Measurements from ENCODE around the gene VWC2L. TPM values are rescaled to one million over a fixed set of nuclear protein-coding genes. Genes with fewer than 3 reads are reported as not detected.

Gene VWC2L
- total RNA-seq, 1 experiment from 2014 or later, result not detected

DNA sequence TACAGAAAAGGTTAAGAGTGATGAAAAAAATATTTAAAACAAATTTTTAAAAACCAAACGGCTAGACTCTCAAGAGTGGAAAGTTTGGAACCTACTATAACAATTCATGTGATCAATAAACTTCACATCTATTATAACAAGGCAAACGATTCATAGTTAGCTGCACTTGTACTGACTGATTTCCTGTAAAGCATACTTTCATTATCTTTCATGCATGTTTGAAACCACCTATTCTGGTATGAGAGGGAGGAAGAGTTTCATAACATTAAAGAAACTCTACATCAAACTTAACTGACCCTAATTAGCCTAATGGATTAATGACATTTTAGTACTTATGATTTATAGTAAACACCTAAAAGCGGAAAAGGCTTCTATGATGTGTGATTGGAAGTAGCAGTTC lies 43.7 kb upstream of the VWC2L start:
- Histone ChIP-seq H3K79me2 (ENCODE audit: low read depth) (no peaks in the 10 kb centered on the region), H3F3A (ENCODE audit: insufficient read depth, low read depth) (no peaks in the 10 kb centered on the region), H3K9me2 (ENCODE audit: insufficient read depth) (no peaks in the 10 kb centered on the region), H3K9me3 (ENCODE audit: insufficient read depth, low read depth) (no peaks in the 10 kb centered on the region), H3K27me3 (ENCODE audit: insufficient read depth, low read depth) (no peaks in the 10 kb centered on the region), H2AFZ (no peak overlapping the region), H3K36me3 (ENCODE audit: low read depth) (no peaks in the 10 kb centered on the region), H3K4me3 (no peak overlapping the region), H3K4me1 (replicated peaks; ENCODE audit: insufficient read depth) (no peaks in the 10 kb centered on the region), H3K4me2 (no peak overlapping the region), H4K20me1 (ENCODE audit: insufficient read depth) (no peaks in the 10 kb centered on the region), H3K27ac (no peak overlapping the region)
- ChIA-PET POLR2A (ENCODE audit: unreplicated experiment) (interaction anchor here (0.6 kb wide), 1 partner anchor 60 kb away, joined by 8 read pairs; no protein-coding TSS in a partner anchor), CTCF (no interaction called here)
- BruUV-seq (replicated peaks), result no TSS peak
- DNase-seq, result no peak
- intact Hi-C loops (cut with micrococcal nuclease; ENCODE audit: unreplicated experiment), result no loop called here
- no peak for TF ChIP-seq EZH2 (IDR thresholded peaks at IDR 0.05; ENCODE audit: low read depth)
- TF ChIP-seq, protein P1, sequence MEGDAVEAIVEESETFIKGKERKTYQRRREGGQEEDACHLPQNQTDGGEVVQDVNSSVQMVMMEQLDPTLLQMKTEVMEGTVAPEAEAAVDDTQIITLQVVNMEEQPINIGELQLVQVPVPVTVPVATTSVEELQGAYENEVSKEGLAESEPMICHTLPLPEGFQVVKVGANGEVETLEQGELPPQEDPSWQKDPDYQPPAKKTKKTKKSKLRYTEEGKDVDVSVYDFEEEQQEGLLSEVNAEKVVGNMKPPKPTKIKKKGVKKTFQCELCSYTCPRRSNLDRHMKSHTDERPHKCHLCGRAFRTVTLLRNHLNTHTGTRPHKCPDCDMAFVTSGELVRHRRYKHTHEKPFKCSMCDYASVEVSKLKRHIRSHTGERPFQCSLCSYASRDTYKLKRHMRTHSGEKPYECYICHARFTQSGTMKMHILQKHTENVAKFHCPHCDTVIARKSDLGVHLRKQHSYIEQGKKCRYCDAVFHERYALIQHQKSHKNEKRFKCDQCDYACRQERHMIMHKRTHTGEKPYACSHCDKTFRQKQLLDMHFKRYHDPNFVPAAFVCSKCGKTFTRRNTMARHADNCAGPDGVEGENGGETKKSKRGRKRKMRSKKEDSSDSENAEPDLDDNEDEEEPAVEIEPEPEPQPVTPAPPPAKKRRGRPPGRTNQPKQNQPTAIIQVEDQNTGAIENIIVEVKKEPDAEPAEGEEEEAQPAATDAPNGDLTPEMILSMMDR (conservative IDR thresholded peaks at IDR 0.05), result no peak

DNA sequence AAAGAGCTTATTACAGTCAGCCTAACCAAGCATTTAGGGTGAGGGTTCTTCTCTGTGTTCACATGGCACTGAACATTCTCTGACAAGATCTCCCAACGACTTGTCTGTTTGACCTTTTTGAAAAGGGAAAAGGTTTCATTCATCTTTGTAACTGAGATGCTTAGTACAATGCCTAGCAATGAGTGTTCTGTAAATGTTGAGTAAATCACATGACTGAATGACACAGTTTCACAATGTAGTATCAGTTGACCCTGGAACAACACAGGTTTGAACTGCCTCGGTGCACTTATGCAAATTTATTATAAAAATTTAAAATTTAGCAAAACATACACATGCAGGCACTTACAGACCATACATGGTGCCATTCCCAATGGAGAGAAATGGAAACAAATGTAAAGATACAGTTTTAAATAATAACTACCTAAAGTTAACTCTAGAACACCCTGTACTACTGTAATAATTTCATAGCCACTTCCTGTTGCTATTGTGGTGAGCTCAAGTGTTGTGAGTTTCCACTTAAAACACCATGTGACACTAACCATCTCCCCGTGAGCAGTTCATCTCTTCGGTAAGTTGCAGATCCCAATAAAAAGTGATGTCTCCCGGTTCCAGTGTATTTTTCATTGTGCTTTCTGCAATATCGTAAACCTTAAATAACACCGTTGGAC lies 34.1 kb upstream of the VWC2L start:
- Histone ChIP-seq H3K79me2 (ENCODE audit: low read depth) (no peaks in the 10 kb centered on the region), H3F3A (ENCODE audit: insufficient read depth, low read depth) (no peaks in the 10 kb centered on the region), H2AFZ (no peak overlapping the region), H3K36me3 (ENCODE audit: low read depth) (no peaks in the 10 kb centered on the region), H3K4me1 (replicated peaks; ENCODE audit: insufficient read depth) (peaks cover 17% of the 10 kb centered on the region), H3K9me2 (ENCODE audit: insufficient read depth) (no peaks in the 10 kb centered on the region), H4K20me1 (ENCODE audit: insufficient read depth) (no peaks in the 10 kb centered on the region), H3K9me3 (ENCODE audit: insufficient read depth, low read depth) (no peaks in the 10 kb centered on the region), H3K4me2 (no peak overlapping the region), H3K27ac (no peak overlapping the region), H3K4me3 (no peak overlapping the region), H3K27me3 (ENCODE audit: insufficient read depth, low read depth) (no peaks in the 10 kb centered on the region)
- DNase-seq, result no peak
- no TSS peak for BruUV-seq (replicated peaks)
- ChIA-PET CTCF (no interaction called here), POLR2A (ENCODE audit: unreplicated experiment) (interaction anchor here (0.7 kb wide), 1 partner anchor 56 kb away, joined by 5 read pairs; no protein-coding TSS in a partner anchor)
- intact Hi-C loops (cut with micrococcal nuclease; ENCODE audit: unreplicated experiment), result no loop called here
- TF ChIP-seq EZH2 (IDR thresholded peaks at IDR 0.05; ENCODE audit: low read depth), result no peak
- TF ChIP-seq, protein P1 (conservative IDR thresholded peaks at IDR 0.05), result no peak

DNA sequence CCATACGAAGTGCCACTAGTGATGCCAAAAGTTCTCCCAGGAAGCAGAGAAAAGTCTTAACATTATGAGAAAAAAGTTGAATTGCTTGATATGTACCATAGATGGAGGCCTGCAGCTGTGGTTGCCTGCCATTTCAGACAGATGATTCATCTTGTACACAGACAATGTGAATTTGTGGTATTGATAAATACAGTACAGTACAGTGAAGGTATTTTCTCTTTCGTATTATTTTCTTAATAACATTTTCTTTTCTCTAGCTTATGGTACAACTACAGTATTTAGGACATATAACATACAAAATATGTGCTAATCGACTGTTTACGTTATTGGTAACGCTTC lies 33.6 kb upstream of the VWC2L start:
- no peak for DNase-seq
- BruUV-seq (replicated peaks), result no TSS peak
- no peak overlapping the region for H3K4me2 ChIP-seq

More for the DNA sequence above, 33.6 kb upstream of the VWC2L start:
- Histone ChIP-seq H3F3A (ENCODE audit: insufficient read depth, low read depth) (no peaks in the 10 kb centered on the region), H3K27ac (no peak overlapping the region), H3K27me3 (ENCODE audit: insufficient read depth, low read depth) (no peaks in the 10 kb centered on the region), H3K9me2 (ENCODE audit: insufficient read depth) (no peaks in the 10 kb centered on the region), H3K9me3 (ENCODE audit: insufficient read depth, low read depth) (no peaks in the 10 kb centered on the region), H2AFZ (no peak overlapping the region), H3K36me3 (ENCODE audit: low read depth) (no peaks in the 10 kb centered on the region), H3K4me3 (no peak overlapping the region), H3K79me2 (ENCODE audit: low read depth) (no peaks in the 10 kb centered on the region), H3K4me1 (replicated peaks; ENCODE audit: insufficient read depth) (peaks cover 17% of the 10 kb centered on the region), H4K20me1 (ENCODE audit: insufficient read depth) (no peaks in the 10 kb centered on the region)
- TF ChIP-seq EZH2 (IDR thresholded peaks at IDR 0.05; ENCODE audit: low read depth), result no peak
- TF ChIP-seq, protein P1 (conservative IDR thresholded peaks at IDR 0.05), result no peak
- CTCF ChIA-PET, result no interaction called here
- POLR2A ChIA-PET (ENCODE audit: unreplicated experiment), result interaction anchor here (0.7 kb wide), 1 partner anchor 56 kb away, joined by 5 read pairs; no protein-coding TSS in a partner anchor
- intact Hi-C loops (cut with micrococcal nuclease; ENCODE audit: unreplicated experiment), result no loop called here
